Astrocyte (in vitro differentiated cells and primary cell): Measurements from ENCODE around the gene SAMM50. TPM values are rescaled to one million over a fixed set of nuclear protein-coding genes. Genes with fewer than 3 reads are reported as not detected.

Experiments
- DNase-seq: peaks from one replicate; pipeline ENCODE4 v3.0.0-alpha.2; 2010; ENCODE audit warnings: low read depth
- FAIRE-seq: peaks from 2 replicates; lab custom pipeline; 2011; peaks lifted over from hg19 to GRCh38; lab: Jason Lieb, UNC
- H2AFZ ChIP-seq: 2 replicates; pipeline ENCODE4 v1.6.0; 2012; ENCODE audit warnings: low read depth, low read length, inconsistent platforms
- H3K27ac ChIP-seq: 2 replicates; pipeline ENCODE4 v1.5.1; 2011; ENCODE audit warnings: low read depth, low read length, inconsistent platforms
- H3K27me3 ChIP-seq: 2 replicates; pipeline ENCODE4 v1.6.0; 2011; ENCODE audit warnings: low read length, inconsistent platforms; ENCODE audit not compliant: insufficient read depth
- H3K36me3 ChIP-seq: 2 replicates; pipeline ENCODE4 v1.5.1; 2011; ENCODE audit warnings: low read length, inconsistent platforms; ENCODE audit not compliant: insufficient read depth
- H3K4me1 ChIP-seq: 2 replicates; pipeline ENCODE4 v1.5.1; 2011; ENCODE audit warnings: low read length, inconsistent platforms; ENCODE audit not compliant: insufficient read depth
- H3K4me2 ChIP-seq: 2 replicates; pipeline ENCODE4 v1.6.0; 2012; ENCODE audit warnings: low read length, inconsistent platforms
- H3K4me3 ChIP-seq: 2 replicates; pipeline ENCODE4 v1.5.1; 2011; ENCODE audit warnings: low read depth, mild to moderate bottlenecking, low read length, inconsistent platforms; ENCODE audit not compliant: insufficient read depth
- H3K79me2 ChIP-seq: 2 replicates; pipeline ENCODE4 v1.6.0; 2012; ENCODE audit warnings: mild to moderate bottlenecking, low read length, inconsistent platforms; ENCODE audit not compliant: insufficient read depth
- H3K9ac ChIP-seq: 2 replicates; pipeline ENCODE4 v1.6.0; 2012; ENCODE audit warnings: mild to moderate bottlenecking, low read length, inconsistent platforms
- H3K9me3 ChIP-seq: 2 replicates; pipeline ENCODE4 v1.5.1; 2012; ENCODE audit warnings: low read depth, mild to moderate bottlenecking, low read length, inconsistent platforms; ENCODE audit not compliant: insufficient read depth
- H4K20me1 ChIP-seq: 2 replicates; pipeline ENCODE4 v1.6.0; 2012; ENCODE audit warnings: low read length, inconsistent platforms; ENCODE audit not compliant: insufficient read depth
- H3K27ac Mint-ChIP-seq: one replicate; pipeline ENCODE4 v1.8.0; 2021; ENCODE audit warnings: mild to moderate bottlenecking, mixed read lengths; ENCODE audit not compliant: unreplicated experiment
- H3K27me3 Mint-ChIP-seq: one replicate; pipeline ENCODE4 v1.8.0; 2021; ENCODE audit warnings: low read depth, mixed read lengths; ENCODE audit not compliant: unreplicated experiment
- H3K36me3 Mint-ChIP-seq: one replicate; pipeline ENCODE4 v1.8.0; 2021; ENCODE audit warnings: low read depth, mixed read lengths; ENCODE audit not compliant: unreplicated experiment
- H3K4me1 Mint-ChIP-seq: one replicate; pipeline ENCODE4 v1.8.0; 2021; ENCODE audit warnings: low read depth, mixed read lengths; ENCODE audit not compliant: unreplicated experiment
- H3K4me3 Mint-ChIP-seq: one replicate; pipeline ENCODE4 v1.8.0; 2021; ENCODE audit warnings: mild to moderate bottlenecking, moderate library complexity, mixed read lengths; ENCODE audit not compliant: unreplicated experiment
- H3K9me3 Mint-ChIP-seq: one replicate; pipeline ENCODE4 v1.8.0; 2021; ENCODE audit warnings: mild to moderate bottlenecking, mixed read lengths; ENCODE audit not compliant: unreplicated experiment
- CTCF ChIP-seq: IDR thresholded peaks from 2 replicates; pipeline ENCODE4 v1.5.1; 2011; ENCODE audit warnings: low read depth, mild to moderate bottlenecking, inconsistent platforms, low read length, moderate library complexity; ENCODE audit not compliant: insufficient read depth
- EZH2 ChIP-seq: IDR thresholded peaks from 2 replicates; pipeline ENCODE4 v1.6.1; 2012; ENCODE audit warnings: mild to moderate bottlenecking, low read length, inconsistent platforms; ENCODE audit not compliant: insufficient read depth
- total RNA-seq: library from RNA; stranded (reverse); gene quantifications from 2 replicates; pipeline ENCODE4 v1.2.1, GENCODE V29; 2021

SAMM50 gene
- total RNA-seq, 1 donor from 2014 or later, result 63.4 TPM

GRCh38 chr22:43925433-43926348 lies 29.6 kb upstream of the SAMM50 start:
- peaks cover 42% of the 10 kb centered on the region for H4K20me1 ChIP-seq
- peak overlapping the region; percentile 79 for H3K9ac ChIP-seq
- no peaks in the 10 kb centered on the region for H3K27me3 ChIP-seq
- peaks cover 2% of the 10 kb centered on the region for H3K36me3 Mint-ChIP-seq
- peak overlapping the region; percentile 7 for H3K27ac ChIP-seq
- peaks cover 37% of the 10 kb centered on the region for H3K4me1 Mint-ChIP-seq
- peaks cover 19% of the 10 kb centered on the region for H3K79me2 ChIP-seq
- H3K36me3 ChIP-seq, result peaks cover 20% of the 10 kb centered on the region
- FAIRE-seq (no peak), DNase-seq (no peak)
- H2AFZ ChIP-seq, result no peak overlapping the region
- H3K4me1 ChIP-seq, result peaks cover 37% of the 10 kb centered on the region
- H3K4me3 Mint-ChIP-seq, result peak overlapping the region; percentile 83
- TF ChIP-seq EZH2, result no peak
- TF ChIP-seq CTCF, result no peak
- no peaks in the 10 kb centered on the region for H3K9me3 ChIP-seq
- H3K4me2 ChIP-seq, result peak overlapping the region; percentile 94
- H3K27ac Mint-ChIP-seq, result peak overlapping the region; percentile 77
- peaks cover 1% of the 10 kb centered on the region for H3K27me3 Mint-ChIP-seq
- H3K4me3 ChIP-seq, result peak overlapping the region; percentile 67
- H3K9me3 Mint-ChIP-seq, result no peaks in the 10 kb centered on the region

- no peak for DNase-seq
- peaks cover 30% of the 10 kb centered on the region for H3K4me1 Mint-ChIP-seq
- Histone ChIP-seq H3K4me1 (peaks cover 30% of the 10 kb centered on the region), H4K20me1 (peaks cover 44% of the 10 kb centered on the region), H3K4me2 (peak overlapping the region; percentile 94), H3K4me3 (no peak overlapping the region), H3K27ac (no peak overlapping the region), H3K9ac (no peak overlapping the region), H2AFZ (no peak overlapping the region), H3K36me3 (peaks cover 20% of the 10 kb centered on the region), H3K79me2 (peaks cover 19% of the 10 kb centered on the region), H3K9me3 (no peaks in the 10 kb centered on the region), H3K27me3 (no peaks in the 10 kb centered on the region)
- no peak overlapping the region for H3K4me3 Mint-ChIP-seq
- no peaks in the 10 kb centered on the region for H3K27me3 Mint-ChIP-seq
- FAIRE-seq, result no peak
- H3K9me3 Mint-ChIP-seq, result no peaks in the 10 kb centered on the region
- peak overlapping the region; percentile 9 for H3K27ac Mint-ChIP-seq
- TF ChIP-seq CTCF, result no peak
- no peak for TF ChIP-seq EZH2
- H3K36me3 Mint-ChIP-seq, result peaks cover 2% of the 10 kb centered on the region
Observed at GRCh38 chr22:43926349-43926710, 28.9 kb upstream of the SAMM50 start.

- Mint-ChIP-seq H3K4me1 (peaks cover 15% of the 10 kb centered on the region), H3K27me3 (no peaks in the 10 kb centered on the region), H3K9me3 (no peaks in the 10 kb centered on the region), H3K4me3 (no peak overlapping the region), H3K36me3 (peaks cover 9% of the 10 kb centered on the region), H3K27ac (no peak overlapping the region)
- DNase-seq (no peak), FAIRE-seq (no peak)
- H3K27me3 ChIP-seq, result no peaks in the 10 kb centered on the region
- TF ChIP-seq CTCF, result no peak
- TF ChIP-seq EZH2, result no peak
- no peaks in the 10 kb centered on the region for H3K9me3 ChIP-seq
- H3K4me1 ChIP-seq, result peaks cover 12% of the 10 kb centered on the region
- H2AFZ ChIP-seq, result no peak overlapping the region
- peaks cover 27% of the 10 kb centered on the region for H3K36me3 ChIP-seq
- peaks cover 61% of the 10 kb centered on the region for H4K20me1 ChIP-seq
- peaks cover 19% of the 10 kb centered on the region for H3K79me2 ChIP-seq
- no peak overlapping the region for H3K4me3 ChIP-seq
- H3K27ac ChIP-seq, result no peak overlapping the region
- H3K9ac ChIP-seq, result no peak overlapping the region
- no peak overlapping the region for H3K4me2 ChIP-seq
Observed at GRCh38 chr22:43928468-43928867, 26.8 kb upstream of the SAMM50 start.
